SW480 (cell line): ENCODE measurements around the gene SPTB.

Experiments used
- DNase-seq: peaks from one replicate; pipeline ENCODE4 v3.0.0-alpha.2; 2016; ENCODE audit warnings: low spot score

Gene SPTB

GRCh38 chr14:64850369-64851137, 29.2 kb downstream of the SPTB start:
- DNase-seq = no peak

GRCh38 chr14:64849940-64850339, 29.8 kb downstream of the SPTB start:
- DNase-seq = no peak

GRCh38 chr14:64848239-64848638, 31.5 kb downstream of the SPTB start:
- DNase-seq = no peak

GRCh38 chr14:64846319-64846718, 33.4 kb downstream of the SPTB start:
- DNase-seq = no peak

- DNase-seq = peak; percentile 90
Observed at GRCh38 chr14:64845878-64846277, 33.8 kb downstream of the SPTB start.

GRCh38 chr14:64844969-64845536, 34.7 kb downstream of the SPTB start:
- DNase-seq = no peak

GRCh38 chr14:64844272-64844671, 35.4 kb downstream of the SPTB start:
- no peak for DNase-seq

GRCh38 chr14:64843548-64843947, 36.2 kb downstream of the SPTB start:
- no peak for DNase-seq

- no peak for DNase-seq
Observed at GRCh38 chr14:64841772-64842750, 37.6 kb downstream of the SPTB start.

GRCh38 chr14:64841121-64841651, 38.5 kb downstream of the SPTB start:
- DNase-seq = peak; percentile 87

- DNase-seq = peak; percentile 46
Observed at GRCh38 chr14:64838656-64839055, 41.1 kb downstream of the SPTB start.

- no peak for DNase-seq
Observed at GRCh38 chr14:64835431-64835830, 44.3 kb downstream of the SPTB start.

GRCh38 chr14:64834965-64835364, 44.7 kb downstream of the SPTB start:
- DNase-seq = no peak

- no peak for DNase-seq
Observed at GRCh38 chr14:64831419-64831818, 48.3 kb downstream of the SPTB start.

- DNase-seq = no peak
Observed at GRCh38 chr14:64830961-64831360, 48.7 kb downstream of the SPTB start.

- no peak for DNase-seq
Observed at GRCh38 chr14:64828071-64828470, 51.6 kb downstream of the SPTB start.

- no peak for DNase-seq
Observed at GRCh38 chr14:64826845-64827244, 52.9 kb downstream of the SPTB start.

GRCh38 chr14:64826333-64826732, 53.4 kb downstream of the SPTB start:
- no peak for DNase-seq

- no peak for DNase-seq
Observed at GRCh38 chr14:64825509-64825908, 54.2 kb downstream of the SPTB start.

- DNase-seq = no peak
Observed at GRCh38 chr14:64825006-64825405, 54.7 kb downstream of the SPTB start.

- DNase-seq = no peak
Observed at GRCh38 chr14:64824471-64824870, 55.2 kb downstream of the SPTB start.

GRCh38 chr14:64823305-64823861, 56.3 kb downstream of the SPTB start:
- DNase-seq = peak; percentile 69
